ENCODE measurements around the gene FCHSD2.

DNA sequence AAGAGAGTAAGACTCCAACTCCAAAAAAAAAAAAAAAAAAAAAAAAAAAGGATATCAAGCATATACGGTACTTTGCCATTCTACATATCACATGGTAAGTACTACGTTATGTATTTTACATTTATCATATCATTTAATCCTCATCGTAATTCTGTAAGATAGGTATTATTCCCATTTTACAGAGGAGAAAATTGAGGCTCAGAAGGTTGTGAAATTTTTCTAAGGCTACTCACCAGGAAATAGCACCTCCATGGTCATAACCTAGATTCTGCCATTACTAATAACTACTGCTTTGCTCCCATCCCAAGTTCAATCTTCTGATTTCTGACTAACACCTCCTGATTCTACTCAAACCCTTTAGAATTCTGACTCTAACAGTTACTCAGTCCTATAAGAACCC is 138.0 kb downstream of the FCHSD2 start:
- TF ChIP-seq, protein P1, sequence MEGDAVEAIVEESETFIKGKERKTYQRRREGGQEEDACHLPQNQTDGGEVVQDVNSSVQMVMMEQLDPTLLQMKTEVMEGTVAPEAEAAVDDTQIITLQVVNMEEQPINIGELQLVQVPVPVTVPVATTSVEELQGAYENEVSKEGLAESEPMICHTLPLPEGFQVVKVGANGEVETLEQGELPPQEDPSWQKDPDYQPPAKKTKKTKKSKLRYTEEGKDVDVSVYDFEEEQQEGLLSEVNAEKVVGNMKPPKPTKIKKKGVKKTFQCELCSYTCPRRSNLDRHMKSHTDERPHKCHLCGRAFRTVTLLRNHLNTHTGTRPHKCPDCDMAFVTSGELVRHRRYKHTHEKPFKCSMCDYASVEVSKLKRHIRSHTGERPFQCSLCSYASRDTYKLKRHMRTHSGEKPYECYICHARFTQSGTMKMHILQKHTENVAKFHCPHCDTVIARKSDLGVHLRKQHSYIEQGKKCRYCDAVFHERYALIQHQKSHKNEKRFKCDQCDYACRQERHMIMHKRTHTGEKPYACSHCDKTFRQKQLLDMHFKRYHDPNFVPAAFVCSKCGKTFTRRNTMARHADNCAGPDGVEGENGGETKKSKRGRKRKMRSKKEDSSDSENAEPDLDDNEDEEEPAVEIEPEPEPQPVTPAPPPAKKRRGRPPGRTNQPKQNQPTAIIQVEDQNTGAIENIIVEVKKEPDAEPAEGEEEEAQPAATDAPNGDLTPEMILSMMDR (IDR thresholded peaks at IDR 0.05; ENCODE audit: borderline replicate concordance, extremely low read depth, low read length, poor library complexity, severe bottlenecking): no peak
- TF ChIP-seq EZH2 (IDR thresholded peaks at IDR 0.05; ENCODE audit: borderline replicate concordance, low read depth, low read length, severe bottlenecking): no peak

Data from DND-41 (cell line).